RWPE2 (cell line): ENCODE results near the gene CCDC69.

Experiments used
- ATAC-seq: fragments of 200-7000 bp; cut with Tn5 transposase; 3 replicates; pipeline ENCODE4 v1.9.1; 2021; ENCODE audit warnings: low read depth
- DNase-seq: peaks from one replicate; pipeline ENCODE4 v3.0.0-alpha.2; 2020; ENCODE audit warnings: low spot score
- H3K27ac ChIP-seq: fragments of 450-650 bp; 2 replicates; pipeline ENCODE4 v1.5.1; 2017; ENCODE audit warnings: mild to moderate bottlenecking; ENCODE audit not compliant: poor library complexity, severe bottlenecking
- H3K27me3 ChIP-seq: fragments of 250-450 bp; sonication (Bioruptor Pico); 2 replicates; pipeline ENCODE4 v1.5.1; 2021; ENCODE audit warnings: mild to moderate bottlenecking, moderate library complexity; ENCODE audit not compliant: insufficient read depth, poor library complexity, severe bottlenecking
- H3K36me3 ChIP-seq: fragments of 250-450 bp; sonication (Bioruptor Pico); 2 replicates; pipeline ENCODE4 v1.5.1; 2020; ENCODE audit warnings: low read depth, mild to moderate bottlenecking, moderate library complexity
- H3K4me1 ChIP-seq: fragments of 250-450 bp; sonication (Bioruptor Pico); 2 replicates; pipeline ENCODE4 v1.5.1; 2021; ENCODE audit warnings: mild to moderate bottlenecking, moderate library complexity; ENCODE audit not compliant: insufficient read depth, poor library complexity, severe bottlenecking
- H3K4me3 ChIP-seq: fragments of 250-450 bp; sonication (Bioruptor Pico); 2 replicates; pipeline ENCODE4 v1.5.1; 2021; ENCODE audit warnings: mild to moderate bottlenecking, moderate library complexity; ENCODE audit not compliant: severe bottlenecking
- H3K9me3 ChIP-seq: fragments of 250-450 bp; sonication (Bioruptor Pico); 2 replicates; pipeline ENCODE4 v1.5.1; 2021; ENCODE audit warnings: mild to moderate bottlenecking, moderate library complexity; ENCODE audit not compliant: severe bottlenecking
- TF ChIP-seq, protein P1 (sequence below): fragments of 450-650 bp; IDR thresholded peaks from one replicate; pipeline ENCODE4 v1.5.1; 2017; ENCODE audit warnings: mild to moderate bottlenecking, moderate library complexity; ENCODE audit not compliant: poor library complexity, severe bottlenecking

Gene CCDC69

DNA sequence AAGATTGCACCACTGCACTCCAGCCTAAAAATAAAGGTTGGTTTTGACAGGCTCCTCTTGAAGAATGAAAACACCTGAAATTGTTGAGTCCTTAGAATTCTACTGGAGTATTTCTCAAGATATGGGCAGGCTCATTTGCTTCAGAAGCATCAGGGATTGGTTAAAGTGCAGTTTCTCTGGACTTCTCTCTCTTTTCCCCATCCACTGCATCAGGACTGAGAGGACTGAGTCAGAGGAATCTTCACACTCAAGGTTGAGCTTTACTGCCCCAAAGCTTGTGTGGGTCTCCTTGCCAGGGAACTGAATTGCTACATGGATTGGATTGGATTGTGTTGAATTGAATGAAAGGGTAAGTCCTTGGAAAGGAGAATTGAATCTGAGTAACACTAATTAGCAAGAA is 7.5 kb upstream of the CCDC69 start:
- Histone ChIP-seq H3K4me1 (no peaks in the 10 kb centered on the region), H3K36me3 (no peaks in the 10 kb centered on the region), H3K9me3 (no peaks in the 10 kb centered on the region), H3K27ac (no peak overlapping the region), H3K27me3 (no peaks in the 10 kb centered on the region), H3K4me3 (no peak overlapping the region)
- TF ChIP-seq, protein P1, sequence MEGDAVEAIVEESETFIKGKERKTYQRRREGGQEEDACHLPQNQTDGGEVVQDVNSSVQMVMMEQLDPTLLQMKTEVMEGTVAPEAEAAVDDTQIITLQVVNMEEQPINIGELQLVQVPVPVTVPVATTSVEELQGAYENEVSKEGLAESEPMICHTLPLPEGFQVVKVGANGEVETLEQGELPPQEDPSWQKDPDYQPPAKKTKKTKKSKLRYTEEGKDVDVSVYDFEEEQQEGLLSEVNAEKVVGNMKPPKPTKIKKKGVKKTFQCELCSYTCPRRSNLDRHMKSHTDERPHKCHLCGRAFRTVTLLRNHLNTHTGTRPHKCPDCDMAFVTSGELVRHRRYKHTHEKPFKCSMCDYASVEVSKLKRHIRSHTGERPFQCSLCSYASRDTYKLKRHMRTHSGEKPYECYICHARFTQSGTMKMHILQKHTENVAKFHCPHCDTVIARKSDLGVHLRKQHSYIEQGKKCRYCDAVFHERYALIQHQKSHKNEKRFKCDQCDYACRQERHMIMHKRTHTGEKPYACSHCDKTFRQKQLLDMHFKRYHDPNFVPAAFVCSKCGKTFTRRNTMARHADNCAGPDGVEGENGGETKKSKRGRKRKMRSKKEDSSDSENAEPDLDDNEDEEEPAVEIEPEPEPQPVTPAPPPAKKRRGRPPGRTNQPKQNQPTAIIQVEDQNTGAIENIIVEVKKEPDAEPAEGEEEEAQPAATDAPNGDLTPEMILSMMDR = no peak
- ATAC-seq (no peak), DNase-seq (no peak)

- 0 out of 3 replicates have a peak, but pooled peaks have one; percentile 20 for ATAC-seq
- no peaks in the 10 kb centered on the region for H3K4me1 ChIP-seq
- no peaks in the 10 kb centered on the region for H3K27me3 ChIP-seq
- DNase-seq = no peak
- H3K9me3 ChIP-seq = no peaks in the 10 kb centered on the region
- no peak overlapping the region for H3K27ac ChIP-seq
- H3K36me3 ChIP-seq = no peaks in the 10 kb centered on the region
- H3K4me3 ChIP-seq = no peak overlapping the region
- TF ChIP-seq, protein P1 = no peak
Measured at GRCh38 chr5:151230048-151230680, 6.3 kb upstream of the CCDC69 start.

GRCh38 chr5:151228986-151229385 is 5.1 kb upstream of the CCDC69 start:
- TF ChIP-seq, protein P1 = no peak
- Histone ChIP-seq H3K4me1 (no peaks in the 10 kb centered on the region), H3K4me3 (no peak overlapping the region), H3K36me3 (no peaks in the 10 kb centered on the region), H3K27ac (no peak overlapping the region), H3K9me3 (no peaks in the 10 kb centered on the region), H3K27me3 (no peaks in the 10 kb centered on the region)
- ATAC-seq = no peak
- DNase-seq = no peak

DNA sequence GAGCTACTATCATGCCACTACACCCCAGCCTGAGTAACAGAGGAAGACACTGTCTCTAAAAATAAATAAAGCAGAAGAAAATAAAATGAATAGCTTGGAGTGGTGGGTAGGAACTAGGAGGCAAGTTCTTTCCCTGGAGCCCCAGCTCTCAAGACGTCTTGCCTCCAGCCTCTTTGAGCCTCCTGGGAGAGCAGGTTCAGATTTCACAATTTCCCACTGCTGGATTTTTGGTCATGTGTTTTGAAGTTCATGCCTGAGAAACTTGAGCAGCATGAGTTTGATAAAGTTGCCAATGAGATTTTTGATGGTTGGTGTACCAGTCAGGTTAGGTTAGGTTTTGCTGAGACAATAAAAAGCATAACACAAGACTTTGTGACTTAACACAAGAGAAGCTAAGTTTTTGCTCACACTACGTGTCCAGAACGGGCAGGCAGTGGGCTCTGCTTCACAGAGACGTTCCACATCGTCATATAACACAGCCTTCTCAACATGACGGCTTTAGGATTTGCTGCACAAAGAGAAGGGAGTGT is 4.1 kb upstream of the CCDC69 start:
- TF ChIP-seq, protein P1 = no peak
- H3K4me1 ChIP-seq = no peaks in the 10 kb centered on the region
- no peak overlapping the region for H3K27ac ChIP-seq
- H3K4me3 ChIP-seq = no peak overlapping the region
- DNase-seq (no peak), ATAC-seq (no peak)
- no peaks in the 10 kb centered on the region for H3K9me3 ChIP-seq
- no peaks in the 10 kb centered on the region for H3K27me3 ChIP-seq
- H3K36me3 ChIP-seq = no peaks in the 10 kb centered on the region

- H3K9me3 ChIP-seq = no peaks in the 10 kb centered on the region
- TF ChIP-seq, protein P1 = no peak
- H3K4me1 ChIP-seq = no peaks in the 10 kb centered on the region
- no peaks in the 10 kb centered on the region for H3K36me3 ChIP-seq
- no peak overlapping the region for H3K27ac ChIP-seq
- no peak overlapping the region for H3K4me3 ChIP-seq
- DNase-seq (no peak), ATAC-seq (no peak)
- H3K27me3 ChIP-seq = no peaks in the 10 kb centered on the region
Measured at GRCh38 chr5:151225475-151225874, 1.6 kb upstream of the CCDC69 start.
